Epithelial cell of esophagus (primary cell): ENCODE results near the gene TNIK.
A peak's percentile ranks its signal among the peaks of the same experiment; 100 is the strongest.

ENCODE experiments used
- DNase-seq: peaks from one replicate; pipeline ENCODE4 v3.0.0; 2010; ENCODE audit warnings: low read depth
- H3K4me3 ChIP-seq: 2 replicates; pipeline ENCODE4 v1.5.1; 2011; ENCODE audit warnings: mild to moderate bottlenecking, low read length, control low read depth
- CTCF ChIP-seq: IDR thresholded peaks from 2 replicates; pipeline ENCODE4 v1.5.1; 2011; ENCODE audit warnings: low read depth, mild to moderate bottlenecking, low read length, control low read depth, inconsistent platforms; ENCODE audit not compliant: insufficient read depth; ENCODE audit errors: missing control alignments

TNIK gene

DNA sequence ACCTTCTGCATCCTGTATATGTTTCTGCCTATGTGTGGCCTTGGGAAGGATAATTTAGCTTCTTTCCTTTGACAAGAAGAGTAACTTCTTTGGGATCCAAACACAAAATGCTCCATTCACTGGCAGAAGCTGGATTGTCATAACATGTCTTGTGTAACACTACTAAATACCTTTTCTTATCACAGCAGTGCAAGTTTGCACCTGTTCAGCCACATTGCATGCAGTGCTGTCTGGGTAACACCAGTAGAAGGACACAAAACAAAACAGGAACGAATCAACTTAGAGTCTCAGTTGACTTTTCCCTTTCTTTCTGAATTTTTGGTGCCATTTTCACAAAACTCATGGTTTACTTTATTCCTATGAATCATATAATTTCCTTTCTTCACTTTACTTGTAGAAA is 43.6 kb upstream of the TNIK start:
- H3K4me3 ChIP-seq = no peak overlapping the region
- TF ChIP-seq CTCF = no peak
- DNase-seq = peak; percentile 56

- no peak for DNase-seq
- TF ChIP-seq CTCF = no peak
Observed at GRCh38 chr3:171498921-171499320, 38.7 kb upstream of the TNIK start.

DNA sequence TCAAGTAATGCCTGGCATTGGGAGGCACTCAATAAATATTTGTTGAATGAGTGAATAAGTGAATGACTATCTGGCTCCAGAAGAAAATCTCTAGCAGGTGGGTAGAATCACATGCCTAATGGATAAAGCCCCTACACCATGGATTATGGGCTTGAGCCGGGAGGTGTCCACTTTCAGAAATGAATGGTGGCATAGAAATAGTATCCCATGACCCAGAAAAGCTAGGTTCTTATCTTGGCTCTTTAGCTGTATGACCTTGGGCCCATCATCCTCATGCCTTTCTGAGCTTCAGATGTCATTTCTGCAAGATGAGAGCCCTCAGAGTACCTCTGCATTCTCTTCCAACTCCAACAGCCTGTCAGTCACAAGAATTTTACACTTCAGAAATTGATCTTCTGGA is 37.3 kb upstream of the TNIK start:
- DNase-seq = no peak
- no peak overlapping the region for H3K4me3 ChIP-seq
- TF ChIP-seq CTCF = no peak

More at GRCh38 chr3:171498921-171499320, 38.7 kb upstream of the TNIK start:
- H3K4me3 ChIP-seq = no peak overlapping the region

- TF ChIP-seq CTCF = no peak
- no peak for DNase-seq
Observed at GRCh38 chr3:171495413-171495812, 35.2 kb upstream of the TNIK start.

DNA sequence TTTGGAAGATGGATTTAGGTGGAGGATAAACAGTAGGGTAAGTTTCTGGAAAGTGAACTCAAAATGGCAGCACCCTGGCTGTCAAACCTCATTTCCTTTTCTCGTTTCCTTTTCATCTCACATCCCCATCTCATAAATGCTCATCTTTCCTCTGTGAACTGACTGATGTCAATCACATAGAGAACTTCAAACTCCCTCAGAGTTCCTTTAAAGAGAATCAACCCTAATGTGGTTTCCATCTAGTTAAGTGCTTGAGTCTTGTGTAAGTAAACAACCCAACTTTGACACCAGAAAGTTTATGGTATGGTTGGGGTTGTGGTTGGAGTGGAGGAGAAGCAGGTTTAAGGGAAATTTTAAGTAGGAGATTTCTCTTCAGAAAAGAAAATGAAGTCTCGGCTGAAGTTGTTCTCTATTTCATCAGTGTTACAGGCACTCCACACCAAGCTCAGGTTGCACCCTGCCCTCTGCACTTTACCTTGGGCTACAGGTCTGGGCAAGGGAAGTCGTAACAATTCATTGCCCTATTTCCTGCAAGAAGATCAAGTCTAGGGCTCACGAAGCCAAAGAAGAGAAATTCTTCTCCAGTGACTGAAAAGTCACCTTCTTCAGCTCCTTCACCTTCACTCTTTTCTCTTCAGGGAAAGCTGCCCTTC is 34.4 kb upstream of the TNIK start:
- DNase-seq = no peak
- no peak overlapping the region for H3K4me3 ChIP-seq
- TF ChIP-seq CTCF = no peak

More at GRCh38 chr3:171495413-171495812, 35.2 kb upstream of the TNIK start:
- H3K4me3 ChIP-seq = no peak overlapping the region

- no peak for TF ChIP-seq CTCF
- no peak for DNase-seq
- no peak overlapping the region for H3K4me3 ChIP-seq
Observed at GRCh38 chr3:171491361-171491760, 31.2 kb upstream of the TNIK start.

GRCh38 chr3:171490901-171491300 is 30.7 kb upstream of the TNIK start:
- H3K4me3 ChIP-seq = no peak overlapping the region
- DNase-seq = no peak
- no peak for TF ChIP-seq CTCF
